GM12892 (cell line): ENCODE data around the gene CACNA2D2.
A peak's percentile ranks its signal among the peaks of the same experiment; 100 is the strongest.

ENCODE experiments used
- DNase-seq: peaks from one replicate; pipeline ENCODE4 v3.0.0; 2011; ENCODE audit not compliant: insufficient read length
- FAIRE-seq: peaks from 2 replicates; lab custom pipeline; 2011; peaks lifted over from hg19 to GRCh38; lab: Jason Lieb, UNC
- POLR2A ChIP-seq: IDR thresholded peaks from 2 replicates; pipeline ENCODE4 v1.6.1; 2011; ENCODE audit warnings: low read depth, low read length, control low read depth
- POLR2AphosphoS5 ChIP-seq: IDR thresholded peaks from 2 replicates; pipeline ENCODE4 v1.6.1; 2011; ENCODE audit warnings: low read depth, low read length, control low read depth
- TAF1 ChIP-seq: IDR thresholded peaks from 2 replicates; pipeline ENCODE4 v1.6.1; 2011; ENCODE audit warnings: low read depth, mild to moderate bottlenecking, control low read depth, low read length, borderline replicate concordance

The CACNA2D2 gene

DNA sequence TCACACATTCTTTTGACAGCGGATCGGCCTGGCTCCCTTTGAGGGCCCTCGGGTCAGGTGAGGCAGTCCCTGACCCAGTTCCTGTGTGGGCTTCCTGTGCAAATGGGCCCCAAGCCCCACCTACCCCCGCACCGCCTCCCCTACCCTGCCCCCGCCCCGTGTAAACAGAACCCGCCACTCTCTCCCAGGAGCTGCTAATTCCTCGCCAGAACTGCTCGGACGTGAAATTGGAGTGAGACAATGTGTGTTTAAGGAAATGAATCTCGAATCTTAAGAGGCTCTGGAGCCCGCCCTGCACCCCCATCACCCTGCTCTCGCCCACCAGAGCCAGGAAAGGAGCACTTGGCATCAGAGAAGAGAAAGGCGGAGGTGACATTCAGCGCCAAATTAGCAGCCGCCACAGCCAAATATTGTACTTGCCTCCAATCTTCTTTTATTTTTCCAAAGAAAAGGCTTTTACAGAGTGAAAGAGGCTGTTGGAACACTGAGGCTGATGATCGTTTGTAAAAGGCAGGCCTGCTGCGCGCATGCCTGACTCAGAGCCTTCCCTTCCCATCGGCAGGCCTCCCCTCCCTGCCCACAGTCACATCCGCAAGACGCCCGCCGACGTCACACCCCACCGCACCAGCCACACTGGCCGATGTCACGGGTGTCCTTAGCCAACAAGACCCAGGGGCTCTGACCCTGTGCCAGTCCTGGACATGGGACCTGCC lies 53.1 kb downstream of the CACNA2D2 start:
- no peak for FAIRE-seq
- no peak for DNase-seq
- TF ChIP-seq POLR2AphosphoS5 = no peak
- no peak for TF ChIP-seq TAF1
- no peak for TF ChIP-seq POLR2A

DNA sequence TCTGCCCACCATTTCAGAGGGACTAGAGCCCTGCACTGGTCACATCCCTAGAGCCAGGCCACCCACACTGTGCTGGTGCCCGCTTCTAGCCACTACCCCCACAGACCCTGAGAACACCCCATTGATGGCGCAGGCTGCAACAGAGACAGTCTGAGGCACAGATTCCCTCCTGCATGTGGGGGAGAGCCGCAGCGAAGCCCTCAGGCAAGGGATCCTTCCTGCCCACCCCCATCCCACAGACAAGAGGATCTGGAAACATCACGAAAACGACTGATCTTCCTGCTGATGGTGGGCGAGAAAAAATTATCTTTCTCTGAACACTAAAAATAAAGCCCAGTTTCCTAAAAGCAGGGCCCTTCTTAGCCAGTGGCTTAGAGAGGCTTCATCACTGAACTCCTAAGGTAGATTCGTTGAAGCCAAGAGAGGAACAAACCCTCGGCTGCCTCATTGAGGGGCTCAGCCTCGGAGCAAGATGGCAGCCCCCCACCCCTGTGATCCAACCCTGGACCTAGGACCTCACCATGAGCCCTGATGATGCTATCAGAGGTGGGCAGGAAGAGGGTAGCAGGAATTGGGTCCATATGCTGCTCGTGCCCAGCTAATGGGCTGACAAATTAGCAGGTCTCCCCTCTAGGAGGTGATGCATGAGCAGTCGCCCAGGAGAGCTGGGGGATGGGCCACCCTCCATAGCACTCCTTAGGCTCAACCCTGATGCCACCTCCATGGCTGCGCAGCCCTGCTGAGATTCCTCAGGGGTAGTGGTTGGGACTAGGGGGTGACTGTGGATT lies 54.5 kb downstream of the CACNA2D2 start:
- DNase-seq (no peak), FAIRE-seq (no peak)
- TF ChIP-seq TAF1 (no peak), POLR2AphosphoS5 (no peak), POLR2A (no peak)

DNA sequence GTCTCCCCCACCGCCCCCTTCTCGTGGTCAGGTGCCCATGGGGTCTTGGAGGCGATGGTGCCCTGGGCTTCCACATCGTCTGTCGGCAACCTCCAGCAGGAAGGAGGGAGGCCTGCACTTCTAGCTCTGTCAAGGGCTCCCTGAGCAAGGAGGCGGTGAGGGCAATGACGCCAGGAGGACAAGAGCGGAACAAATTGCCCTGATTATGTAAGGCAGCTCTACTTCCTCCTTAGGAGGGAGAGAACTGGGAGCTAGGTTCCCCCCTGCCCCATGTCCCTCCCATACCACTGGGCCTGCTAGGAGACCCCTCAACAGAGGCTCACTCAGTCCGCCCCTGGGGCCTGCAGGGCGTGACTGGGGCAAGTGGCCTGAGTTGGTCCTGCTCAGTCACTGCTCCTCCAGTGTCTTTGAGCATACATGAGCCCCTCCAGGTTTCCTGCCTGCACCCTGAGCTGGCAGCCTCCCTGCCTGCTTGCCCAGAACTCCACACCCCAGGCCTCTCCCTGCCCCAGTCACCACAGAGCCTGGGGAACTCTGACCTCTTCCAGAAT lies 56.1 kb downstream of the CACNA2D2 start:
- FAIRE-seq (no peak), DNase-seq (no peak)

DNA sequence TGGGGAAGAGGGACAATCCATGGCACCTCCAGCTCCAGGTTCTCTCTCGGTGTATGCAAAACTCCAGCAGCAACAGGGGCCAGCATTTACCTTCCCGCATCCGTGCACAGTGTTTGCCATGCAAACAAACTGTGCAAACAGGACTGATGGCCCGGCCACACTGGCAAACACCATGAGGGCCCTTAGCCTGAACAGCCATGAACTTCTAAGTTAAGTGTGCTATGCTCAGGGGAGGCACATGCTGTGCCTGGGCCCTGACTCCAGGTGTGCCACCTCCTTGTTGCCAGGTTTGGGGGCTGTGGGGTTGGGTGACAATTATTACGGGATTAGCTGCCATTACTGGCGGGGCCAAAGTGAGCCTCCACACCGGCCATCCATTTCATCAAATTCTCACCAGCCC lies 57.5 kb downstream of the CACNA2D2 start:
- TF ChIP-seq POLR2AphosphoS5 (no peak), TAF1 (no peak), POLR2A (no peak)
- no peak for DNase-seq
- no peak for FAIRE-seq

More for the DNA sequence above, 56.1 kb downstream of the CACNA2D2 start:
- TF ChIP-seq TAF1 (no peak), POLR2AphosphoS5 (no peak), POLR2A (no peak)

DNA sequence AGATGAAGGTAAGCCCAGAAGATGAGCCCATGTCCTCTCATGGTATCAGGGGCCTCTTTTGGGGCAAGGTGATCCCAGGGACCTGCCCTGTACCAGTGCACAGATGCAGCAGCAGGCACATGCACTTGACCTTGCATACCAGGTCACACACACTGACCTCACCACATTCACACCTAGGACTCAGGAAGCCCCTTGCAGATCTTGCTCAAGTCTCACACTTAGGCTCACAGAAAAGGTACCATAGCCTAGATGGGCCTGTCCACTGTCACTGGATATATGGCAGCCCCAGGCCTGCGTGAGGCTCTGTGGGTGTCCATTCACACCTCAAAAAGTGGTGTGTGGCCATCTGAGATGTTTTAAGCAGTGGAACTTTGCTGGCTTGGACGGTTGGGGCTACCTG lies 58.7 kb downstream of the CACNA2D2 start:
- FAIRE-seq = no peak
- TF ChIP-seq TAF1 = no peak
- TF ChIP-seq POLR2A = no peak
- TF ChIP-seq POLR2AphosphoS5 = no peak

DNA sequence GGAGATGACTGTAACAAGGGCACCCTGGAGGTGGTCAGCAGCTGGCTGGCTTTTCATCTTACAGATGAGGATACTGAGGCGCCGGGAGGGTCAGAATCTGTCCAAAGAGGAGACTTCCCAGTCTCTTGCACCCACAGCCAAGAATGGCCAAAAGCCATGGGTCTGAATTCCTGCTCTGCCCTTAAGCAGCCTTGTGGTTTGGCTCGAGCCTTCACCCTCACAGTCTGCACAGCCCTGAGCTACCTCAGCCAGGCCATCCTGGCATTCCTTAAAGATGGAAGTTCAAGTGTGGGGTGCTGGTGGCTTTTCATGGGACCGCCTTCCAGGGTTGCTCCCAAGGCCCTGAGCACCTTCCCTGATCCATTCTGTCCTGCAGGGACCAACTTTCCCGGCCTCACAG lies 59.2 kb downstream of the CACNA2D2 start:
- DNase-seq = no peak

More for the DNA sequence above, 58.7 kb downstream of the CACNA2D2 start:
- DNase-seq = no peak

DNA sequence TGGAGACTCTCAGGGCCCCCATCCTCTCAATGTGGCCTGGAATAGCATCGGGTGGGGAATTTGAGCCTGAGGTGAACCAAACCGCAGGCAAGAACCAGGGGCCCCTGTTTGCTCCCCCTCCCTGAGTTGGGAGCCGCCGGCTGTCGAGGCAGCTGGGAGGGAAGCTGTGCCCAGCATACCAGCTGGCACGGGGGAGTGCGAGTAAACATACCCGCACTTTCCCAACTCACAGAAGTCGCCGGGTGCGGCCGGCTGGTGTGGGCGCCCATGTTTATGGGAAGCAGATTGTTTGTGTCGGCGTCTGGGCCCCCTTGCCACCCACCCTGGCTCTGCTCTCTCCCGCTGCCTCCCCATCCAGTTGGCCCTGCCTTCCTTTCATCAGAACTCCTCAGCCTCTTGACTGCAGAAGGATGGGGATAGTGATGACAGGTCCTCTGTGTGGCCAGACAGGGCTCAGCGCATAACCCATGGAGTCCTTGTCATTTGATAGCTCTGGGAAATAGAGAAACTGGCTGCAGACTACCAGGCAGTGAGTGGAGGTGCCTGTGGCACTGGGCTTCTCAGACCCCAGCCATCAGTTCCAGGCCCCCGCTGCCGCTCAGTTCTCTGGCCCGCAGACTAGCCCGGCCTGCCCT lies 60.4 kb downstream of the CACNA2D2 start:
- TF ChIP-seq POLR2AphosphoS5 (no peak), POLR2A (no peak), TAF1 (no peak)
- FAIRE-seq (no peak), DNase-seq (no peak)

More for the DNA sequence above, 59.2 kb downstream of the CACNA2D2 start:
- TF ChIP-seq POLR2AphosphoS5 (no peak), POLR2A (no peak), TAF1 (no peak)
- FAIRE-seq = no peak

DNA sequence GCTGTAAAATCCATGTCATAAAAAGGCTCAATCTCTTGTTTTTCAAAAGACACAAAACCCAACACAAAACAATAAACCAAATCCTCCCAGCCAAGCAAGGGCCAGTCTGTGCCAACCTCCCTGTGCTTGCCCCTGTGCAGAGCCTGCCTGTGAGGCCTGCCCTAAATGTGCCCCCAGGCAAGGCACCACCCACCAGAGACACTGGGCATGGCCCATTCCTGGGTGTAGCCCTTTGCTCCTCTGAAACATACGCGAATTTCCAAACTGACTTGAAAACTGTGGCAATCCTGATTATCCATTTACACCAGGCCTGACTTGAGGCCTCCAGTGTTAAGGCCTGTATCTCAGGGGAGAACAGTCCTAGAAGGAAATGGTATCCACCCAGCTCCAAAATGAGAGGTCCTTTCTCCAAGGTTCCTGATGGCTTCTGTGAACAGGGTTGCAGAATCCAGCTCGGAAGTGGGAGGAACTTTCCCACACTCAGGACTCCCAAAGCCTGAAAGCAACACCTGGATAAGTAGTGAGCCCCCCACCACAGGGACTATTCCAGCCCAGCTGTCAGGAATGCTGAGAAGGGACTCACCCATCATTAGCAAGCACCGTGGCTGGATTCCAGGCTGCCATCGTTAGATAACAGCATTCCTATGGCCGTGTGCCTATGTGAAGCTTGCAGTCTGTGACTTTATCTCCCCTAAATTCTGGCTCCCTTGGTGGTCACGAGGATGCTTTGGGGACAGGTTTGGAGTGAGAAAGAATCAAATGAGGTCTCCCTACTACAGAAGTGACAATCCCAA lies 61.8 kb downstream of the CACNA2D2 start:
- DNase-seq = no peak
- TF ChIP-seq POLR2A (no peak), TAF1 (no peak), POLR2AphosphoS5 (no peak)
- no peak for FAIRE-seq

DNA sequence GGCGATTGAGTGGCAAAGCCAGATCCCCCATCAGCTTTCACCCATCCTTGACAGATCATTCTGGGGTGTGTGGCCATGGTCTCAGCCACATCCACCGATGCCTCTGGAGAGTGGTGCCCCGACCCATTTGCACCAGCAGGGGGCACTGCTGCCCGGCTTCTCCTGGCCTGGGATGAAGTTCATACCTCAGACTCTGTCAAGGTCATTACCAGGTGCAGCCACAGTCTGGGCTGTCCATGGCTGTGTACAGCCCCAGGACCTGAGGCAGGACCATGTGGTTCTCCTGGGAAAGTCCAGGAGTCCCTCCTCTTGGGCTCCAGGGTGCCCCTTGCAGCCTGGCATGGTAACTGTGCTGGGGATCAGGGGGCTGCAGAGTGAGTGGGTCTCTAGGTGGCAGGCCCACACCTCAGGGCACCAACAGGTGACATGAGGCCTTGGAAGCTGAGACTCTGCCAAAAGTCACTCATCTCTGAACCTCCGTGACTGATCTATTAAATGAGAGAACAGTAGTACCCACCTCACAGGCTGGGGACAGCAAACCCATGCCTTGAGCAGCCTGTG lies 67.2 kb downstream of the CACNA2D2 start:
- TF ChIP-seq POLR2AphosphoS5 = no peak
- no peak for TF ChIP-seq POLR2A
- no peak for TF ChIP-seq TAF1
- FAIRE-seq = peak; percentile 75
- peak; percentile 85 for DNase-seq

DNA sequence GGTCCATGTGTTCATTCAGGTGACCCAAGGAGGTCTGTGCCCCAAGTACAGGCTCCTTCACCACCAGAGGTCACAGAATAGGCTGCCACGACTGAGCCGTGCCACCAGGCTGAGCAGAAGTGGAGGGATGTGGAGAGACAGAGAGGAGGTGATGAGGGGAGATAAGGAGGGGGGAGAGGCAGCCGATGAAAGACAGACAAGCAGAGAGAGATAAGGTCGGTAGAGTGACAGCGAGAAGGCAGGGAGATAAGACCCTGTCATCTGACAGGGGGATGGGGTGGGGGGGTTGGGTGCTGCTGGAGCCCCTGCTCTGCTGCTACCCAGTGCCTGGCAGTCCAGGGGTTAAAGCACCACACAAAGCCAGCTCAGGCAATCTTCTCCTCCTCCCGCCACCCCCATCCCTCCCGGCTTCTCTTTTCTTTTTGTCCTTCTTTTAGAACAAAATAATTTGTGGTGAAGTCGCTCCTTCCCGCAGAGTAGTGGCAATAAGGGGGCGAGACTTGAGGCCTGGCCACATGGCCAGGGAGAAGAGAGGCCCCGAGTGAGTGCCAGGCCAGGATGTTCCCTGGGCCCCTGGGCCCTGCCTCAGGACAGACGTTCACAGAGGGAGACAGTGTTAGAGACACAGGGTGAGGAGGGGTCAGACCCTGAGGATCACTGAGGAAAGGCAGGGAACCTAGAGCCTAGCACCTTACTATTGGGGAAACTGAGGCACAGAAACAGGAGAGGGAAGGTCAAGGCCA lies 67.9 kb downstream of the CACNA2D2 start:
- FAIRE-seq = no peak
- no peak for DNase-seq
- TF ChIP-seq POLR2AphosphoS5 (no peak), POLR2A (no peak), TAF1 (no peak)

DNA sequence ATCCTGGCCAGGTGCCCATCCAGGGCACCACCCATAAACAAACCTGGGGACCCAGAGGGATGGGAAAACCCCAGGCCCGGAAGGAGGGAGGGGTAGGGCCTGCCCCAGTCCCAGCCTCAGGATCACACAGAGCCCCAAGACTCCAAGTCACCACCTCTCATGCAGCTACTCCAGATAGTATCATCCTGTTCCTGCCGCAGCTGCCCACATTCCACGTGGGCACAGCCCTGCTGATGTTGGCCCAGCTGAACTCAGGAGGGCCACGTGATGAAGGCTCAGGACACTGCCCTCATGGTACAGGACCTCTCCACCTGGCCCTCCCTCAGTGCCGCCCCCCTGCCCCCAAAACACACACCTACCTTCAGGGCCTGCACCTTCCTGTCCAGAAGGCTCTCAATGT lies 69.5 kb downstream of the CACNA2D2 start:
- FAIRE-seq (no peak), DNase-seq (no peak)

More for the DNA sequence above, 69.5 kb downstream of the CACNA2D2 start:
- TF ChIP-seq POLR2A (no peak), TAF1 (no peak), POLR2AphosphoS5 (no peak)
